ENCODE measurements around the gene ARL8B. TPM values are rescaled to one million over a fixed set of nuclear protein-coding genes. Genes with fewer than 3 reads are reported as not detected.

ARL8B gene
- total and polyA plus RNA-seq, 9 of the 15 experiments (the other 6 are each of a cell fraction or from before 2014, with no cell fraction given): 28.5 to 99.4 (median 77.2) TPM

DNA sequence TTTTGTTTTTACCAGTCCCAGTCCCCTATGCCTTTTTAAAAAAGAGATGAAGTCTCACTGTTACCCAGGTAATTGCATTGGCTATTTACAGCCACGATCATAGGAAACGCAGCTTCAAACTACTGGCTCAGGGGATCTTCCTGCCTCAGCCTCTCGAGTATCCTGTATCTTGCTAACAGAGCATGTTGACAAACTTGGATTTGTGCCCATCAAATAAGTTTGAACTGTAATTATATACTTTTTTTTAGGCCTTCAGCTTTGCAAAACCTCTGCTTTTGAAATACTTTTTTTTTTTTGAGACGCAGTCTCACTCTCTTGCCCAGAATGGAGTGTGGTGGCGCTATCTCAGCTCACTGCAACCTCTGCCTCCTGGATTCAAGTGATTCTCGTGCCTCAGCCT lies 62.4 kb downstream of the ARL8B start:
- FAIRE-seq (no peak), ATAC-seq (no peak), DNase-seq (ENCODE audit: extremely low read depth in 1 of 4, low spot score in 3 of 4) (no peak)
- POLR2A ChIA-PET: interaction anchor here (0.6 to 4.3 kb wide), 4 partner anchors 12 to 28 kb away, joined by 3 to 33 read pairs (median 6); no protein-coding TSS in a partner anchor
- no TSS peak for BruUV-seq (replicated peaks)
- Histone ChIP-seq H3K4me3 (no peak overlapping the region), H3K9ac (ENCODE audit: insufficient read depth in 1 of 2, low read depth in 2 of 2, low read length in 2 of 2) (no peak overlapping the region), H3K4me1 (replicated peaks in 1 of 2; ENCODE audit: control insufficient read depth in 2 of 2, insufficient read depth in 2 of 2, low read length in 2 of 2) (peaks cover 18 to 33% of the 10 kb centered on the region in 2 experiments), H3K79me2 (ENCODE audit: control insufficient read depth, insufficient read depth, low read length) (peaks cover 28% of the 10 kb centered on the region), H4K20me1 (replicated peaks; ENCODE audit: control insufficient read depth, insufficient read depth, low read length) (peaks cover 9% of the 10 kb centered on the region), H2AFZ (ENCODE audit: low read depth, low read length) (no peak overlapping the region), H3K9me3 (replicated peaks; ENCODE audit: control insufficient read depth, insufficient read depth, low read depth, low read length) (no peaks in the 10 kb centered on the region), H3K27me3 (ENCODE audit: control insufficient read depth in 2 of 2, insufficient read depth in 2 of 2, low read length in 2 of 2) (no peaks in the 10 kb centered on the region), H3K36me3 (ENCODE audit: control insufficient read depth, insufficient read depth, low read length) (peaks cover 28% of the 10 kb centered on the region), H3K9me1 (ENCODE audit: control insufficient read depth, insufficient read depth, low read length) (peaks cover 4% of the 10 kb centered on the region), H3K4me2 (ENCODE audit: insufficient read depth, low read length) (no peak overlapping the region), H3K27ac (ENCODE audit: extremely low read depth, low read depth, low read length) (no peak overlapping the region)
- CTCF ChIA-PET (ENCODE audit: low intra/inter-chr PET ratio): no interaction called here
- TF ChIP-seq NFIC (IDR thresholded peaks at IDR 0.05): peak; percentile 51
- TF ChIP-seq SNIP1 (IDR thresholded peaks at IDR 0.05; ENCODE audit: low read depth): no peak
- TF ChIP-seq MEF2D (tag; conservative IDR thresholded peaks at IDR 0.05; ENCODE audit: low read depth): no peak
- TF ChIP-seq, protein P1, sequence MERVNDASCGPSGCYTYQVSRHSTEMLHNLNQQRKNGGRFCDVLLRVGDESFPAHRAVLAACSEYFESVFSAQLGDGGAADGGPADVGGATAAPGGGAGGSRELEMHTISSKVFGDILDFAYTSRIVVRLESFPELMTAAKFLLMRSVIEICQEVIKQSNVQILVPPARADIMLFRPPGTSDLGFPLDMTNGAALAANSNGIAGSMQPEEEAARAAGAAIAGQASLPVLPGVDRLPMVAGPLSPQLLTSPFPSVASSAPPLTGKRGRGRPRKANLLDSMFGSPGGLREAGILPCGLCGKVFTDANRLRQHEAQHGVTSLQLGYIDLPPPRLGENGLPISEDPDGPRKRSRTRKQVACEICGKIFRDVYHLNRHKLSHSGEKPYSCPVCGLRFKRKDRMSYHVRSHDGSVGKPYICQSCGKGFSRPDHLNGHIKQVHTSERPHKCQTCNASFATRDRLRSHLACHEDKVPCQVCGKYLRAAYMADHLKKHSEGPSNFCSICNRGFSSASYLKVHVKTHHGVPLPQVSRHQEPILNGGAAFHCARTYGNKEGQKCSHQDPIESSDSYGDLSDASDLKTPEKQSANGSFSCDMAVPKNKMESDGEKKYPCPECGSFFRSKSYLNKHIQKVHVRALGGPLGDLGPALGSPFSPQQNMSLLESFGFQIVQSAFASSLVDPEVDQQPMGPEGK (CRISPR knock-in tag; IDR thresholded peaks at IDR 0.05; ENCODE audit: borderline replicate concordance): no peak
- TF ChIP-seq KDM4B (IDR thresholded peaks at IDR 0.05; ENCODE audit: borderline replicate concordance in 2 of 2, low read depth in 1 of 2): no peak
- no peak for TF ChIP-seq ZNF224 (CRISPR knock-in tag; IDR thresholded peaks at IDR 0.05)
- TF ChIP-seq NR2C1 (IDR thresholded peaks at IDR 0.05): peak; percentile 43; the same call in 1 of the 2 replicates
- TF ChIP-seq NR2C1 (tag; IDR thresholded peaks at IDR 0.05): no peak
- TF ChIP-seq, protein P2, sequence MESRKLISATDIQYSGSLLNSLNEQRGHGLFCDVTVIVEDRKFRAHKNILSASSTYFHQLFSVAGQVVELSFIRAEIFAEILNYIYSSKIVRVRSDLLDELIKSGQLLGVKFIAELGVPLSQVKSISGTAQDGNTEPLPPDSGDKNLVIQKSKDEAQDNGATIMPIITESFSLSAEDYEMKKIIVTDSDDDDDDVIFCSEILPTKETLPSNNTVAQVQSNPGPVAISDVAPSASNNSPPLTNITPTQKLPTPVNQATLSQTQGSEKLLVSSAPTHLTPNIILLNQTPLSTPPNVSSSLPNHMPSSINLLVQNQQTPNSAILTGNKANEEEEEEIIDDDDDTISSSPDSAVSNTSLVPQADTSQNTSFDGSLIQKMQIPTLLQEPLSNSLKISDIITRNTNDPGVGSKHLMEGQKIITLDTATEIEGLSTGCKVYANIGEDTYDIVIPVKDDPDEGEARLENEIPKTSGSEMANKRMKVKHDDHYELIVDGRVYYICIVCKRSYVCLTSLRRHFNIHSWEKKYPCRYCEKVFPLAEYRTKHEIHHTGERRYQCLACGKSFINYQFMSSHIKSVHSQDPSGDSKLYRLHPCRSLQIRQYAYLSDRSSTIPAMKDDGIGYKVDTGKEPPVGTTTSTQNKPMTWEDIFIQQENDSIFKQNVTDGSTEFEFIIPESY (CRISPR knock-in tag; IDR thresholded peaks at IDR 0.05): peak; percentile 86
- intact Hi-C loops (cut with micrococcal nuclease): no loop called here
- WGBS (ENCODE audit: insufficient coverage, low coverage, missing lambda C conversion rate): 73% methylated on average over 5 of the region's 6 CpGs
- in situ Hi-C loops (cut with MboI): no loop called here

Data from K562 (cell line).